ENCODE measurements around the gene KDM4D.

GRCh38 chr11:94954753-94955152, 18.8 kb upstream of the KDM4D start:
- TF ChIP-seq CTCF (IDR thresholded peaks at IDR 0.05) (no peak), ESRRA (CRISPR knock-in tag; IDR thresholded peaks at IDR 0.05; ENCODE audit: borderline replicate concordance) (no peak)
